K562 (cell line): ENCODE results near the gene CNKSR2. TPM values are rescaled to one million over a fixed set of nuclear protein-coding genes. Genes with fewer than 3 reads are reported as not detected.

Source experiments
- ATAC-seq: fragments of 200-7000 bp; cut with Tn5 transposase; 3 replicates; pipeline ENCODE4 v1.9.1; 2020; ENCODE audit warnings: moderate library complexity
- BruUV-seq: library from RNA; stranded (reverse); fragments of 400-500 nt; replicated peaks from 2 replicates; lab custom pipeline; 2021; lab: Mats Ljungman, UMichigan
- CTCF ChIA-PET: fragments of 300-600 bp; formaldehyde crosslinking; extraction: SDS; loops from one replicate; lab custom pipeline; 2021; ENCODE audit warnings: low intra/inter-chr PET ratio; lab: Yijun Ruan, JAX
- POLR2A ChIA-PET: fragments of 300-600, 350-650 bp; sonication (Branson Sonifier 250); formaldehyde crosslinking; extraction: SDS; loops from one replicate; lab custom pipeline; 2021; ENCODE audit warnings: antibody characterized with exemption, inconsistent platforms; lab: Yijun Ruan, JAX
- DNase-seq, 4 experiments: peaks; one replicate each; pipeline versions ENCODE4 v3.0.0 to v3.0.0-alpha.2; 2011 to 2018; ENCODE audit warnings: low spot score in 3 of 4, mixed read lengths in 3 of 4; ENCODE audit errors: extremely low read depth in 1 of 4
- FAIRE-seq: peaks from 2 replicates; lab custom pipeline; 2011; peaks lifted over from hg19 to GRCh38; lab: Jason Lieb, UNC
- H2AFZ ChIP-seq: 2 replicates; pipeline ENCODE4 v1.6.0; 2011; ENCODE audit warnings: low read depth, low read length, control low read depth, inconsistent platforms
- H3K27ac ChIP-seq: fragments of 200-600 bp; 3 replicates; pipeline ENCODE4 v1.8.0; 2011; ENCODE audit warnings: low read depth, mild to moderate bottlenecking, control low read depth, inconsistent platforms, low read length, moderate library complexity, mixed read lengths; ENCODE audit errors: extremely low read depth
- H3K27me3 ChIP-seq, 2 experiments: fragments of 300-600 bp in 1 of 2; 2 replicates in 1 of 2; 3 replicates in 1 of 2; pipeline versions ENCODE4 v1.6.0 to v1.8.0; 2011; ENCODE audit warnings: inconsistent platforms in 2 of 2, low read length in 2 of 2, mild to moderate bottlenecking in 1 of 2, mixed read lengths in 1 of 2, moderate library complexity in 1 of 2; ENCODE audit not compliant: control insufficient read depth in 2 of 2, insufficient read depth in 2 of 2
- H3K36me3 ChIP-seq: fragments of 300-600 bp; 3 replicates; pipeline ENCODE4 v1.8.0; 2011; ENCODE audit warnings: mild to moderate bottlenecking, low read length, inconsistent platforms; ENCODE audit not compliant: control insufficient read depth, insufficient read depth
- H3K4me1 ChIP-seq, 2 experiments: fragments of 200-600 bp in 1 of 2; replicated peaks in 1 of 2; 2 replicates in 1 of 2; 3 replicates in 1 of 2; pipeline versions ENCODE4 v1.5.1 to v1.8.0; 2011; ENCODE audit warnings: inconsistent platforms in 2 of 2, low read length in 2 of 2, mild to moderate bottlenecking in 1 of 2, mixed read lengths in 1 of 2, moderate library complexity in 1 of 2; ENCODE audit not compliant: control insufficient read depth in 2 of 2, insufficient read depth in 2 of 2
- H3K4me2 ChIP-seq: 2 replicates; pipeline ENCODE4 v1.6.1; 2011; ENCODE audit warnings: low read length, control low read depth, inconsistent platforms, mixed read lengths; ENCODE audit not compliant: insufficient read depth
- H3K4me3 ChIP-seq: fragments of 200-600 bp; sonication (generic), shearing (Covaris generic); 2 replicates; pipeline ENCODE4 v1.5.1; 2016; ENCODE audit warnings: control low read depth, inconsistent platforms
- H3K79me2 ChIP-seq: fragments of 200-600 bp; 3 replicates; pipeline ENCODE4 v1.8.0; 2011; ENCODE audit warnings: low read length, inconsistent platforms; ENCODE audit not compliant: control insufficient read depth, insufficient read depth
- H3K9ac ChIP-seq, 2 experiments: 2 replicates each; pipeline versions ENCODE4 v1.6.0 to v1.6.1; 2011; ENCODE audit warnings: low read depth in 2 of 2, low read length in 2 of 2, control low read depth in 1 of 2, inconsistent platforms in 1 of 2, mild to moderate bottlenecking in 1 of 2, mixed read lengths in 1 of 2; ENCODE audit not compliant: insufficient read depth in 1 of 2
- H3K9me1 ChIP-seq: one replicate; pipeline ENCODE4 v1.6.0; 2011; ENCODE audit warnings: inconsistent platforms, mild to moderate bottlenecking, low read length, moderate library complexity; ENCODE audit not compliant: control insufficient read depth, insufficient read depth
- H3K9me3 ChIP-seq: replicated peaks from 2 replicates; pipeline ENCODE4 v1.5.1; 2011; ENCODE audit warnings: low read depth, low read length, inconsistent platforms; ENCODE audit not compliant: control insufficient read depth, insufficient read depth
- H4K20me1 ChIP-seq: replicated peaks from 2 replicates; pipeline ENCODE4 v1.6.1; 2011; ENCODE audit warnings: low read length, inconsistent platforms, mixed read lengths; ENCODE audit not compliant: control insufficient read depth, insufficient read depth
- SIN3A ChIP-seq, 2 experiments: fragments of 150-350 bp in 1 of 2; IDR thresholded peaks; 2 replicates each; pipeline ENCODE4 v1.6.1; 2011 to 2016; ENCODE audit warnings: borderline replicate concordance in 2 of 2, low read depth in 2 of 2, low read length in 2 of 2, mild to moderate bottlenecking in 2 of 2, moderate library complexity in 2 of 2; ENCODE audit not compliant: control insufficient read depth in 1 of 2
- ZNF408 ChIP-seq: fragments of 250-450 bp; sonication (Bioruptor Pico); IDR thresholded peaks from 2 replicates; pipeline ENCODE4 v1.4.0; 2020; ENCODE audit warnings: low read depth, mild to moderate bottlenecking, moderate library complexity
- WGBS: fragments of 100-300 bp; shearing (Covaris generic); methylation state at CpG from one replicate; pipeline ENCODE4 v1.1.6; 2016; ENCODE audit warnings: low coverage, mixed read lengths; ENCODE audit not compliant: insufficient coverage; ENCODE audit errors: missing lambda C conversion rate; 5-methylcytosine and 5-hydroxymethylcytosine counted together
- in situ Hi-C: fragments of 300-500 bp; cut with MboI; formaldehyde crosslinking; loops from 4 replicates; pipeline ENCODE4 v1.15.0; 2018; ENCODE audit warnings: inconsistent platforms, mixed read lengths
- intact Hi-C: fragments of 100-400 bp; cut with micrococcal nuclease; formaldehyde crosslinking; loops from 2 replicates; pipeline ENCODE4 v1.14.2; 2022
- polyA plus RNA-seq, 8 experiments: library from polyadenylated mRNA; depleted of rRNA in 4 of 8; stranded (reverse) in 5 of 8; unstranded in 3 of 8; fragments of >200 nt; fragmentation: Nextera tagmentation in 2 of 8; fragmentation: Illumina TruSeq in 1 of 8; extraction: Ambion mirVana in 2 of 8; extraction: Trizol in 1 of 8; gene quantifications; 2 replicates each; pipeline versions ENCODE4 v1.2.1 to v1.2.3, GENCODE V29; 2011 to 2014; ENCODE audit warnings: inconsistent platforms in 1 of 8, missing spikeins in 1 of 8
- total RNA-seq, 7 experiments: library from RNA; depleted of rRNA in 6 of 7; stranded (reverse); fragments of >200 nt in 6 of 7; fragmentation: Illumina TruSeq in 2 of 7; extraction: Trizol in 2 of 7; gene quantifications; 2 replicates each; pipeline versions ENCODE4 v1.2.1 to v1.2.3, GENCODE V29; 2011 to 2021; ENCODE audit warnings: low replicate concordance in 1 of 7
- TF ChIP-seq, protein P1 (sequence below): fragments of 250-450 bp; sonication (Bioruptor Pico); IDR thresholded peaks from 2 replicates; pipeline ENCODE4 v1.9.0; 2021; ENCODE audit warnings: mild to moderate bottlenecking

The CNKSR2 gene
- total and polyA plus RNA-seq, 9 of the 15 experiments (the other 6 are each of a cell fraction or from before 2014, with no cell fraction given), result not detected

DNA sequence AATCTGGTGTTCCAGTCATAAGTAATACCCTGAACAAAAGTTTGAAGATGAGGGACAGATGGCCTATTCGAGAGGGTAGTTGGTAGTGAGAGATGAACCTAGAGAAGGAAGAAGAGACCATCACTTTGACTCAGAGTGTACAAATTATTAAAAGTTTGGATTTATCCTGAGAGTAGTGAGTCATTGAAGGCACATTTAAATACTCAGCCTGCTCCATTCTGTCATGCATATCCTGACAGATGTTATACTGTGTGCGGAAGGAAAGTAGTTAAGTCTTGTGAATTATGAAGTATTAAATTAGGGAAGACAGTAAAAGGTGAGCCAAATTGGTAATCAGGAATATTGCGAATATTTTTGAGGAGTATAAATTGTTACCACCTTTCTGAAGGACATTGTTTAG is 190.8 kb downstream of the CNKSR2 start:
- Histone ChIP-seq H3K27me3 (no peaks in the 10 kb centered on the region), H3K27ac (no peak overlapping the region), H3K79me2 (no peaks in the 10 kb centered on the region), H3K4me1 (no peaks in the 10 kb centered on the region)
- CTCF ChIA-PET, result no interaction called here
- POLR2A ChIA-PET, result no interaction called here
- TF ChIP-seq, protein P1, sequence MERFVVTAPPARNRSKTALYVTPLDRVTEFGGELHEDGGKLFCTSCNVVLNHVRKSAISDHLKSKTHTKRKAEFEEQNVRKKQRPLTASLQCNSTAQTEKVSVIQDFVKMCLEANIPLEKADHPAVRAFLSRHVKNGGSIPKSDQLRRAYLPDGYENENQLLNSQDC, result no peak
- no peak for TF ChIP-seq ZNF408 (CRISPR knock-in tag)
- TF ChIP-seq, all 486 proteins: peak for 0
- no peaks in the 10 kb centered on the region for H4K20me1 ChIP-seq
- H2AFZ ChIP-seq, result no peak overlapping the region
- in situ Hi-C loops, result no loop called here
- H3K4me3 ChIP-seq, result no peak overlapping the region
- 7% methylated on average over 3 of the region's 3 CpGs for whole genome bisulfite sequencing
- intact Hi-C loops, result no loop called here
- no peak for DNase-seq
- ATAC-seq, result no peak
- no peak overlapping the region for H3K4me2 ChIP-seq
- no peak overlapping the region for H3K9ac ChIP-seq
- H3K36me3 ChIP-seq, result no peaks in the 10 kb centered on the region
- no TSS peak for BruUV-seq
- no peak for FAIRE-seq
- H3K9me1 ChIP-seq, result no peaks in the 10 kb centered on the region
- H3K9me3 ChIP-seq, result no peaks in the 10 kb centered on the region

DNA sequence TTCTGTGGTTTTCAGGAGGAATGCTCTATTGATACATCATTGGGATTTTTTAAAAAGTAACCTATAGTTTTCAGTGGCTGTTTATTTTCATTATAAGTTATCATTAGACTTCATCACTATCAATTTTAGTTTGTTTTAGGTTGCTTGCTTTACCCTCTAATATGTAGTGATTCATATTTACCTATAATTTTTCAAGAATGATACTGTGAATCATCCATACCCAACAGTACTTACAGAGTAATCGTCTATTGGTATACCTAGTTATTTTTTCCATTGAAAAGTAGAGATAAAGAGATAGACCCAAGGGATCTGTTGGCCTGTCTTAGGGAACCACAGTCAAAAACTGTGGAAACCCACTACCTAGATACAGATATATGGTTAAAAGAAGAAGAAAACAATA is 200.6 kb downstream of the CNKSR2 start:
- no peaks in the 10 kb centered on the region for H3K9me1 ChIP-seq
- ATAC-seq, result no peak
- WGBS, result 0% methylated on average over 1 of the region's 1 CpG
- H3K9ac ChIP-seq, result no peak overlapping the region
- no peaks in the 10 kb centered on the region for H3K36me3 ChIP-seq
- intact Hi-C loops, result no loop called here
- H3K4me2 ChIP-seq, result no peak overlapping the region
- no peaks in the 10 kb centered on the region for H3K4me1 ChIP-seq
- H3K27me3 ChIP-seq, result no peaks in the 10 kb centered on the region
- in situ Hi-C loops, result no loop called here
- no peaks in the 10 kb centered on the region; the same call in 1 of the 2 replicates for H3K9me3 ChIP-seq
- BruUV-seq, result no TSS peak
- no peaks in the 10 kb centered on the region for H4K20me1 ChIP-seq
- H3K79me2 ChIP-seq, result no peaks in the 10 kb centered on the region
- no peak overlapping the region for H3K27ac ChIP-seq
- no peak overlapping the region for H3K4me3 ChIP-seq
- H2AFZ ChIP-seq, result no peak overlapping the region
- no peak for FAIRE-seq
- ChIA-PET CTCF (no interaction called here), POLR2A (no interaction called here)
- no peak for TF ChIP-seq SIN3A (IDR thresholded peaks at IDR 0.05; ENCODE audit: borderline replicate concordance in 2 of 2, control insufficient read depth in 1 of 2, low read depth in 2 of 2, low read length in 2 of 2)
- DNase-seq, result no peak
